Ascending aorta (tissue), 2 donors: Measurements from ENCODE around the gene NDUFS8. TPM values are rescaled to one million over a fixed set of nuclear protein-coding genes. Genes with fewer than 3 reads are reported as not detected.

Source experiments
- DNase-seq, 2 donors: peaks; one replicate each; pipeline ENCODE4 v3.0.0-alpha.2; 2019; ENCODE audit warnings: low spot score in 2 of 2
- H3K27ac ChIP-seq, 2 donors: fragments of 200-600 bp; sonication (generic); one replicate each; pipeline ENCODE4 v1.5.1; 2016 to 2017; ENCODE audit warnings: mild to moderate bottlenecking in 1 of 2
- H3K27me3 ChIP-seq: fragments of 200-600 bp; sonication (generic); one replicate; pipeline ENCODE4 v1.5.1; 2017
- H3K36me3 ChIP-seq, 2 donors: fragments of 200-600 bp; sonication (generic); one replicate each; pipeline ENCODE4 v1.5.1; 2016
- H3K4me1 ChIP-seq, 2 donors: fragments of 200-600 bp; sonication (generic); one replicate each; pipeline ENCODE4 v1.5.1; 2016 to 2017; ENCODE audit warnings: mild to moderate bottlenecking in 1 of 2
- H3K4me3 ChIP-seq, 2 donors: fragments of 200-600 bp; sonication (generic); one replicate each; pipeline ENCODE4 v1.5.1; 2016 to 2017; ENCODE audit warnings: mild to moderate bottlenecking in 1 of 2
- H3K9me3 ChIP-seq, 2 donors: fragments of 200-600 bp; sonication (generic); one replicate each; pipeline ENCODE4 v1.5.1; 2016
- CTCF ChIP-seq, 3 experiments: fragments of 200-600 bp in 2 of 3; fragments of 450-650 bp in 1 of 3; sonication (generic) in 2 of 3; IDR thresholded peaks; one replicate each; pipeline ENCODE4 v1.5.1; 2016 to 2019; ENCODE audit warnings: antibody characterized with exemption in 3 of 3, mild to moderate bottlenecking in 1 of 3, moderate library complexity in 1 of 3
- intact Hi-C: fragments of 100-400 bp; cut with DNase I; formaldehyde crosslinking; loops from one replicate; pipeline ENCODE4 v1.15.1; 2023
- total RNA-seq: library from RNA; depleted of rRNA; stranded (reverse); fragments of >200 nt; gene quantifications from one replicate; pipeline ENCODE4 v1.1.0, GENCODE V29; 2016

Gene NDUFS8
- total RNA-seq, 1 donor from 2014 or later: 316 TPM

- no peak overlapping the region for H3K4me3 ChIP-seq
- H3K27ac ChIP-seq: no peak overlapping the region
- H3K9me3 ChIP-seq: no peaks in the 10 kb centered on the region
- peaks cover 4 to 22% of the 10 kb centered on the region in 2 donors for H3K4me1 ChIP-seq
- intact Hi-C loops: loop anchor here (10.0 kb wide), 1 partner anchor 429 kb away; no protein-coding TSS in a partner anchor
- H3K27me3 ChIP-seq: no peaks in the 10 kb centered on the region
- no peaks in the 10 kb centered on the region for H3K36me3 ChIP-seq
- TF ChIP-seq CTCF (IDR thresholded peaks at IDR 0.05): no peak
- DNase-seq: no peak
These were observed 15.0 kb upstream of the NDUFS8 start for GRCh38 chr11:68015467-68015866.

- no peak for TF ChIP-seq CTCF (IDR thresholded peaks at IDR 0.05)
- H3K27ac ChIP-seq: no peak overlapping the region
- no peaks in the 10 kb centered on the region for H3K27me3 ChIP-seq
- H3K9me3 ChIP-seq: no peaks in the 10 kb centered on the region
- DNase-seq: no peak
- H3K36me3 ChIP-seq: no peaks in the 10 kb centered on the region
- H3K4me3 ChIP-seq: no peak overlapping the region
- H3K4me1 ChIP-seq: peaks cover 0 to 15% of the 10 kb centered on the region in 2 donors
- intact Hi-C loops: loop anchor here (10.0 kb wide), 1 partner anchor 428 kb away; no protein-coding TSS in a partner anchor
These were observed 14.1 kb upstream of the NDUFS8 start for GRCh38 chr11:68016161-68016903.

- intact Hi-C loops: loop anchor here (10.0 kb wide), 1 partner anchor 428 kb away; no protein-coding TSS in a partner anchor
- H3K9me3 ChIP-seq: no peaks in the 10 kb centered on the region
- H3K36me3 ChIP-seq: no peaks in the 10 kb centered on the region
- H3K4me3 ChIP-seq: no peak overlapping the region
- no peak for TF ChIP-seq CTCF (IDR thresholded peaks at IDR 0.05)
- no peak for DNase-seq
- no peak overlapping the region for H3K27ac ChIP-seq
- H3K4me1 ChIP-seq: peaks cover 0 to 9% of the 10 kb centered on the region in 2 donors
- no peaks in the 10 kb centered on the region for H3K27me3 ChIP-seq
These were observed 13.3 kb upstream of the NDUFS8 start for GRCh38 chr11:68016904-68017817.

- no peak for TF ChIP-seq CTCF (IDR thresholded peaks at IDR 0.05)
- Histone ChIP-seq H3K36me3 (no peaks in the 10 kb centered on the region), H3K9me3 (no peaks in the 10 kb centered on the region), H3K27me3 (no peaks in the 10 kb centered on the region), H3K4me3 (no peak overlapping the region), H3K27ac (no peak overlapping the region), H3K4me1 (peaks cover 0 to 9% of the 10 kb centered on the region in 2 donors)
- intact Hi-C loops: loop anchor here (10.0 kb wide), 1 partner anchor 427 kb away; no protein-coding TSS in a partner anchor
- no peak for DNase-seq
These were observed 12.3 kb upstream of the NDUFS8 start for GRCh38 chr11:68017980-68018729.

GRCh38 chr11:68018730-68019190 lies 11.7 kb upstream of the NDUFS8 start:
- DNase-seq: no peak
- H3K27ac ChIP-seq: no peak overlapping the region
- no peak for TF ChIP-seq CTCF (IDR thresholded peaks at IDR 0.05)
- H3K27me3 ChIP-seq: no peaks in the 10 kb centered on the region
- intact Hi-C loops: loop anchor here (10.0 kb wide), 1 partner anchor 426 kb away; no protein-coding TSS in a partner anchor
- H3K4me3 ChIP-seq: no peak overlapping the region
- no peaks in the 10 kb centered on the region for H3K36me3 ChIP-seq
- no peaks in the 10 kb centered on the region for H3K9me3 ChIP-seq
- H3K4me1 ChIP-seq: peaks cover 0 to 7% of the 10 kb centered on the region in 2 donors
